T-helper 9 cell (primary cell): ENCODE measurements around the gene CSNK2A1.
A peak's percentile ranks its signal among the peaks of the same experiment; 100 is the strongest.

Experiments
- DNase-seq: peaks from one replicate; pipeline ENCODE4 v3.0.0-alpha.2; 2020

The CSNK2A1 gene

GRCh38 chr20:445514-446336 lies 97.9 kb downstream of the CSNK2A1 start:
- DNase-seq: no peak

GRCh38 chr20:444862-445426 lies 98.6 kb downstream of the CSNK2A1 start:
- DNase-seq: no peak

DNA sequence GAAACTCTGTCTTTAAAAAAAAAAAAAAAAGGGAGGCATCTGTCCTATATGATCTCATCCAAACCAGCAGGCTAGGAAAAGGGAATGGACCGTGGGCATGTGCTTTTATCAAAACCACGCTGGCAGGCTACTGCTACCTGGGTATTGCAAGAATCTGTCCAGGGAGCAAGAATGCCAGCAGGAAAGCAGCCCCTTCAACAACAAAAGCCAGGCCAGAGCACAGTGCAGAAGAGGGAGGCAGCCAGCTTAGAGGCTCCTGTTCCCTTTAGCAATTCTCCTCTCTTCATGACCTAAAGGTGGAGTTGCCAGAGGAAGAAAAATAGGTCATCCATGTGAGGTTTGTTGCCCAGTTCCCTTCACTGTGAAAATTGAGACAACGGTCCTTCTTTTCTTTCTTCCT lies 99.5 kb downstream of the CSNK2A1 start:
- no peak for DNase-seq

- no peak for DNase-seq
Measured at GRCh38 chr20:443223-443775, 100.3 kb downstream of the CSNK2A1 start.

DNA sequence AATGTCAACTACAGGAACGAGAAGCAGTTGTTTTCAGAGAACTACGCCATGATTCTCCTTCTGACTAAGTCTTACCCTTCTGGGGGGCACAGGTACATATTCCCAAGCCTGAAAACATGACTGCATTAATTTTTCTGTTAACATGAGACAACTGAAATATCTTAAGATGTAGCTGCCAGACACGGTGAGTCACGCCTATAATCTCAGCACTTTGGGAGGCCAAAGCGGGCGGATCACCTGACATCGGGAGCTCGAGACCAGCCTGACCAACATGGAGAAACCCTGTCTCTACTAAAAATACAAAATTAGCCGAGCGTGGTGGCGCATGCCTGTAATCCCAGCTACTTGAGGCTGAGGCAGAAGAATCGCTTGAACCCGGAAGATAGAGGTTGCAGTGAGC lies 103.0 kb downstream of the CSNK2A1 start:
- DNase-seq: no peak

- no peak for DNase-seq
Measured at GRCh38 chr20:440148-440547, 103.4 kb downstream of the CSNK2A1 start.

DNA sequence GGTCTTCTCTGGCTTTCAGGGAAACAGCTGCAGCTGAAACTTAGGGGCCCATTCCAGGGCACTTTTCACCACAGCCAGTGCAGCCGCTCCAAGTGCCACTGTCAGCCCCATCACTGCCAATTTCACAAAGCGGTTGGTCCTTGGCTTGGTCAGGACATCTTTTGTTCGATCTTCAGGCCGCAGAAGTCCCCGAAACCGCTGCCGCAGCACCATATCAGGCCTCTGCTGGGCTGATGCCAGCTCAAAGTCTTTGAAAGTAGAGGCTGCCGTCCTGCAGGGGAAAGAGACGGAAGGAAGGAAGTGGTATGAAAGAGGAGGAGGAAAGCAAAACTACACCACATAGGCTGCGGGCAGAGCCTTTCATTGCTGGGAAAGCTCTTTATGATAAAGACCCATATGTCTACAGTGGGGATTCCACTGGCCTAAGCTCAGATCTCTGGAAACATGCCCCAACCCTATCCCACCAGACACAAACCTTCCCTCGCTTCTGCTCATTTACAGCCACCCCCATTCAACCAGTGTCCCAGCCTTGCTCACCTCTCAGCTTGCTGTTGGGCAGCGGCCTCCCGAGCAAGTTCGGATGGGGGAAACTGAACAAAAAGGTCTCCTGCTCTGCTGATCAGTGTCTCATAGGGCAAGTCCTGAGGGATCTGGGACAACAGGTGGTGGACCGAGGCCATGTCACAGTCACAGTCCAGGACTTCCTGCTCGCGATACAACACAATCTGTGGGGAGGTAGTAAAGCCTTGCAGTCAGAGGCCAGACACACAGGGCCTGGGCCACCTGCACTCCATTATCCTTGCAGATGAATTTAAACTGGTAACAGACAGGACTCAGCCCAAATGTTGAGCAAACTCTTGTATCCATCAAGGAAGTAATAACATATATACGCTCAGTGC lies 104.8 kb downstream of the CSNK2A1 start:
- peak; percentile 43 for DNase-seq

DNA sequence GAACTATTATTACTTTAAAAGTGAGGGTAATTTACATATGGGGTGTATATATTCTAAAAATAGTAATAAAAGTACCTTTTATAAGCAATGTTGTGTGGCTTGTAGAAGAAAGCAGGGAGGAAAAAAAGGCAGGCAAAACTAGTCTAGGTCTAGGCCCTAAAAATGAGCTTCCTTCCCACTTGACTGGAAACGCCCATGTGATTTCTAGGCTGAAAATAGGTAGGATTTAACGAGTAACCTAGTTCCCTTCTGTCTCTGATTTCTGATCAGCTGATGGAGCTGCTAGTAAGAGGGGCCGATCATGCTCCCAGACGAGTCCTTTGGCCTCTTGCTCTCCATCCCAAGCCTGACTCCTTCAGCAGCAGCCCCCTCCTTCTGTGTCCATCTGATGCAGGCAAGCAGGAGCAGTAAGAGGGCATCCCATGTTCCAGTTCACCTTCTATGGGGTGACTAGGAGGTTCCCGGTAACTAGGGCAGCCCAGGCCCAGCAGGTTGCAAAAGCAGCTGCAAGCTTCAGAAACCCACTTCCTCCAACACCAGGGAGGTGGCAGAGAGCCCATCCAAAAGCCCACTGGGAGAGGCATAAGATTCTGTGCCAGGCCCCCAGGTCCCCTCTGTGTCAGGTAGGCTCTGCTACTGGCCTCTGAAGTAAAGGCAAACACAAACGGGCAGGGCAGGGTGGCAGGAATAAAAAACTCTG lies 105.7 kb downstream of the CSNK2A1 start:
- DNase-seq: no peak

GRCh38 chr20:436476-436875 lies 107.1 kb downstream of the CSNK2A1 start:
- DNase-seq: no peak

DNA sequence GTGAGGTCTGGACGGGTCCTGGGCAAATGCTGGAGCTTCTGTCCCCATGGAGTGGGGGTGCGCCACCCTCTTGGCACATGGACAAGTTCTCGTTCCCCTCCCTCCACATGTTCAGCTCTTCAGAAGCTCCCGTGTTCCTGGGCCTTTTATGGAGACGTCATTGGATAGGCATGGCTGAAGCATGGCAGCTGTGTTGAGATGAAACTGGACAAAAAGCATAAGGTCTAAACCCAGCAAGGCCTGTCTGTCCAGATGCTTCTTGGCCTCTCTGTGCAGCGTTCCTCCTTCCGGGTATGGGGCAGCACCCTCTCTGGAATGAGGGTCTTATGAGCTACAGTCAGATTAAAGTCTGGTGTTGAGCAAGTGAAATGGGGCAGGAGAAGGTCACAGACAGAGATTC lies 108.0 kb downstream of the CSNK2A1 start:
- DNase-seq: no peak

- no peak for DNase-seq
Measured at GRCh38 chr20:434661-435419, 108.8 kb downstream of the CSNK2A1 start.

GRCh38 chr20:434221-434620 lies 109.4 kb downstream of the CSNK2A1 start:
- no peak for DNase-seq

DNA sequence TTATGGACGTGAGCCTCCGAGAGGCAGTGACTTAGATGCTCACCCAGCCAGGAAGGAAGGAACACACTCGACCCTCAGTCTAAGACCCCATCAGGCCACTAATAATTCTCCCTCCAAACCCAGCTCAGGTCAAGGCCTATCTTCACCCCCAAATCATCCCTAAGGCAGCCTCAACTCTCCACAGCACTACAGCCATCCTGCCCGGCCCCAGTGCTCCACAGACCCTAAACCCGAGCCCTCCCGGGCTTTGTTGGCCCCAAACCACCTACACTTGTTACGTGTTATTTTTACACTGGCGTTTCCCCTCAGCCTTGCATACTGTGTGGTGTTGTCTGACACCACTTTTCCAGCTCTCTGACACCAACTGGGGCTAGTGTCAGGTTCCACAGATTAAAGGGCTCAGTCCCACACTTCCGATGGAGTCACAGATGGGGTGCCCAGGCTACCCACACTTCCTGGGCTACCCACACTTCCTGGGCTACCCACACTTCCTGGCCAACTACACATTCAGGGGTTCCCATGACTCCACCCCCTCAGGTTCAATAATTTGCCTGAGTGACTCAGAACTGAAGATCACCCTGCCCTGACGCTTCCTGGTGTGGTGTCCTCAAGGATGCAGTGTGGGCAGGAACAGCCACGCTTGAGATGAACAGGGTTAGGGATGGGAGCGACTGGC lies 110.2 kb downstream of the CSNK2A1 start:
- peak; percentile 26 for DNase-seq

GRCh38 chr20:432677-433299 lies 110.8 kb downstream of the CSNK2A1 start:
- no peak for DNase-seq

GRCh38 chr20:432208-432607 lies 111.4 kb downstream of the CSNK2A1 start:
- no peak for DNase-seq

GRCh38 chr20:431012-431904 lies 112.3 kb downstream of the CSNK2A1 start:
- DNase-seq: no peak

GRCh38 chr20:430091-430999 lies 113.2 kb downstream of the CSNK2A1 start:
- no peak for DNase-seq

DNA sequence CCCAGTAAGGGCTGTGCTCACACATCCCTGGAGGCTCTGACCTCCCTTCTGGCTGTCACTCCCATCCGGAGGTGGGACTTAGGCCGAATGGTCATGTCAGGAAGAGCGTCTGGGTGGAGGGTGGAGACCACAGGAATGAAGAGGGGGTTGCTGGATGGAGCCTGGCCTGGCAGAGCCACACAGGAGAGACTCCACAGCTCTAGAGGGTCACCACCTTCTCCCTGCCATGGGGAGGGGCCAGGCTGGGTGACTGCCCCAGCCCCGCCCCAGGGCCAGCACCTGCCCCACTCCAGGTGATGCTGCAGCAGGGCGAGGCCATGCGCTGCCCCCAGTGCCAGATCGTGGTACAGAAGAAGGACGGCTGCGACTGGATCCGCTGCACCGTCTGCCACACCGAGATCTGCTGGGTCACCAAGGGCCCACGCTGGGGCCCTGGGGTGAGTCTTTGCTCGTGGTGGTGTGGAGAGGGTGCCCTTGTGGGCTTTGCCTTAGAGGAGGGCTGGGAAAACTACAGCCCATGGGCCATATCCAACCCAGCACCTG lies 114.9 kb downstream of the CSNK2A1 start:
- no peak for DNase-seq
